ENCODE results near the gene TMA7B.

- TF ChIP-seq POLR2A (IDR thresholded peaks at IDR 0.05): no peak
- TF ChIP-seq, protein P1, sequence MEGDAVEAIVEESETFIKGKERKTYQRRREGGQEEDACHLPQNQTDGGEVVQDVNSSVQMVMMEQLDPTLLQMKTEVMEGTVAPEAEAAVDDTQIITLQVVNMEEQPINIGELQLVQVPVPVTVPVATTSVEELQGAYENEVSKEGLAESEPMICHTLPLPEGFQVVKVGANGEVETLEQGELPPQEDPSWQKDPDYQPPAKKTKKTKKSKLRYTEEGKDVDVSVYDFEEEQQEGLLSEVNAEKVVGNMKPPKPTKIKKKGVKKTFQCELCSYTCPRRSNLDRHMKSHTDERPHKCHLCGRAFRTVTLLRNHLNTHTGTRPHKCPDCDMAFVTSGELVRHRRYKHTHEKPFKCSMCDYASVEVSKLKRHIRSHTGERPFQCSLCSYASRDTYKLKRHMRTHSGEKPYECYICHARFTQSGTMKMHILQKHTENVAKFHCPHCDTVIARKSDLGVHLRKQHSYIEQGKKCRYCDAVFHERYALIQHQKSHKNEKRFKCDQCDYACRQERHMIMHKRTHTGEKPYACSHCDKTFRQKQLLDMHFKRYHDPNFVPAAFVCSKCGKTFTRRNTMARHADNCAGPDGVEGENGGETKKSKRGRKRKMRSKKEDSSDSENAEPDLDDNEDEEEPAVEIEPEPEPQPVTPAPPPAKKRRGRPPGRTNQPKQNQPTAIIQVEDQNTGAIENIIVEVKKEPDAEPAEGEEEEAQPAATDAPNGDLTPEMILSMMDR (IDR thresholded peaks at IDR 0.05 in 8 of 11, conservative IDR thresholded peaks at IDR 0.05 in 3 of 11): no peak
Observed at GRCh38 chr22:40007853-40008710, 47.9 kb downstream of the TMA7B start.
